ENCODE results near the gene GPR153. TPM values are rescaled to one million over a fixed set of nuclear protein-coding genes. Genes with fewer than 3 reads are reported as not detected.

Gene GPR153
- total RNA-seq, 2 experiments from 2014 or later: 0.34 to 0.41 TPM

GRCh38 chr1:6251233-6251632, 9.7 kb downstream of the GPR153 start:
- H3K27ac Mint-ChIP-seq: no peak overlapping the region
- CTCF ChIA-PET: interaction anchor here (0.9 kb wide), 1 partner anchor 154 kb away, joined by 3 read pairs; no protein-coding TSS in a partner anchor
- ATAC-seq: no peak

DNA sequence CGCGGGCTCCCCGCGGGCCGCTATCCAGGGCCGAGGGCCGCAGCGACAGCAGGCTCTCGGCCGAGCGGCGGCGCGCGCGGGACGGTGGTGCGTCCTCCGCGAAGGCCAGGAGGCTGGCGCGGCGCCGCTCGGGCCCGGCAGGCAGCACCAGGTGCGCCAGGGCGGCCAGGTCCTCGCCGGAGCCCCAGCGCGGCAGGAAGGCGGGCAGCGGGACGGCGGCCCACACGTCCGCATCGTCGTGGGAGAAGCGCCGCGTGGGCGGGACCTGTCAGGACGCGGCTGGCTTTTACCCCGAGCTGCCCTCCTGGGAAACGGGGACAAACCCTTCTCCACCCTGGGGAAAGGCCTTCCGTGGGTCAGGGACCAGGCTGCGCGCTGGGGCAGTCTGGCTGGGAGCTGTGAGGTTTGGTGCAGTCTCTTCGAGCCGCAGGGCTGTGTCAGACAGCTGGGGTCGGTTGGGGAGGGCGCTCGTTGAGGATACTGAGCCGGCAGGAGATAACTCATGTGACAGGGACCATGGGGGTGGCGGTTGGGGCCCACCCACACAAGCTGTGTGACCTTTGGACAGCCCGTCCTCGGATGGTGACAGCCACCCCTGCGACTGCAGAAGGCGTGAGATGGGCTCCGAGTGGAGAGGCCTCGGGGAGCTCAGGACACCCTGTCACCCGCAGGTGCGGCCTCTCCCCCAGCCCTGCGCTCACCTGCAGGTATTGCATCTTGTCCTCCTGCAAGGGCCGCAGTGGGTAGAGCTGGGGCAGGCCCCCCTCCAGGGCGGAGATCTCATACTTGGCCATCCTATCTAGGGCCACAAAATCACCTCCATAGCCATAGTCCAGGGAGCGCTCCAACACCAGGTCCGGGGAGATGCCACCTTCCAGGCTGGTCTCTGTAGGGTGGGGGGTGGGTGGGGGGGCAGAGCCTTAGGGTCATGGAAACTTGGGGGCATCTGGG, 10.9 kb downstream of the GPR153 start:
- CTCF ChIA-PET: interaction anchor here (1.0 to 1.1 kb wide), 2 partner anchors 13 to 96 kb away, joined by 3 read pairs; no protein-coding TSS in a partner anchor
- peaks cover 39% of the 10 kb centered on the region for H3K27me3 Mint-ChIP-seq

More at GRCh38 chr1:6251233-6251632, 9.7 kb downstream of the GPR153 start:
- peaks cover 37% of the 10 kb centered on the region for H3K27me3 Mint-ChIP-seq
- TF ChIP-seq, protein P1, sequence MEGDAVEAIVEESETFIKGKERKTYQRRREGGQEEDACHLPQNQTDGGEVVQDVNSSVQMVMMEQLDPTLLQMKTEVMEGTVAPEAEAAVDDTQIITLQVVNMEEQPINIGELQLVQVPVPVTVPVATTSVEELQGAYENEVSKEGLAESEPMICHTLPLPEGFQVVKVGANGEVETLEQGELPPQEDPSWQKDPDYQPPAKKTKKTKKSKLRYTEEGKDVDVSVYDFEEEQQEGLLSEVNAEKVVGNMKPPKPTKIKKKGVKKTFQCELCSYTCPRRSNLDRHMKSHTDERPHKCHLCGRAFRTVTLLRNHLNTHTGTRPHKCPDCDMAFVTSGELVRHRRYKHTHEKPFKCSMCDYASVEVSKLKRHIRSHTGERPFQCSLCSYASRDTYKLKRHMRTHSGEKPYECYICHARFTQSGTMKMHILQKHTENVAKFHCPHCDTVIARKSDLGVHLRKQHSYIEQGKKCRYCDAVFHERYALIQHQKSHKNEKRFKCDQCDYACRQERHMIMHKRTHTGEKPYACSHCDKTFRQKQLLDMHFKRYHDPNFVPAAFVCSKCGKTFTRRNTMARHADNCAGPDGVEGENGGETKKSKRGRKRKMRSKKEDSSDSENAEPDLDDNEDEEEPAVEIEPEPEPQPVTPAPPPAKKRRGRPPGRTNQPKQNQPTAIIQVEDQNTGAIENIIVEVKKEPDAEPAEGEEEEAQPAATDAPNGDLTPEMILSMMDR (IDR thresholded peaks at IDR 0.05): no peak
- peaks cover 7% of the 10 kb centered on the region for H3K4me1 Mint-ChIP-seq (ENCODE audit: low read depth)
- POLR2A ChIA-PET: no interaction called here
- H3K36me3 Mint-ChIP-seq (ENCODE audit: low read depth): no peaks in the 10 kb centered on the region
- no peaks in the 10 kb centered on the region for H3K9me3 Mint-ChIP-seq
- DNase-seq: no peak
- intact Hi-C loops (cut with micrococcal nuclease): no loop called here
- no peak overlapping the region for H3K4me3 Mint-ChIP-seq

GRCh38 chr1:6248932-6249738, 11.8 kb downstream of the GPR153 start:
- Mint-ChIP-seq H3K4me1 (ENCODE audit: low read depth) (peaks cover 9% of the 10 kb centered on the region), H3K27ac (no peak overlapping the region), H3K4me3 (no peak overlapping the region), H3K36me3 (ENCODE audit: low read depth) (no peaks in the 10 kb centered on the region), H3K9me3 (no peaks in the 10 kb centered on the region), H3K27me3 (peaks cover 44% of the 10 kb centered on the region)
- intact Hi-C loops (cut with micrococcal nuclease): loop anchor here (2.0 to 5.0 kb wide), 3 partner anchors 42 to 156 kb away; partner anchors contain the start of gene RNF207
- CTCF ChIA-PET: interaction anchor here (0.8 to 4.5 kb wide), 9 partner anchors 9 to 190 kb away, joined by 3 to 83 read pairs (median 4); partner anchors contain the start of gene ICMT
- DNase-seq (no peak), ATAC-seq (no peak)
- TF ChIP-seq, protein P1 (IDR thresholded peaks at IDR 0.05): no peak
- POLR2A ChIA-PET: interaction anchor here (0.9 to 1.4 kb wide), 3 partner anchors 9 to 16 kb away, joined by 3 to 5 read pairs (median 3); no protein-coding TSS in a partner anchor

More for the DNA sequence above, 10.9 kb downstream of the GPR153 start:
- no peaks in the 10 kb centered on the region for H3K9me3 Mint-ChIP-seq
- POLR2A ChIA-PET: interaction anchor here (0.9 to 1.4 kb wide), 2 partner anchors 9 to 10 kb away, joined by 3 to 5 read pairs; no protein-coding TSS in a partner anchor
- TF ChIP-seq, protein P1 (IDR thresholded peaks at IDR 0.05): no peak
- H3K27ac Mint-ChIP-seq: no peak overlapping the region
- DNase-seq (no peak), ATAC-seq (no peak)
- peaks cover 9% of the 10 kb centered on the region for H3K4me1 Mint-ChIP-seq (ENCODE audit: low read depth)
- no peak overlapping the region for H3K4me3 Mint-ChIP-seq
- intact Hi-C loops (cut with micrococcal nuclease): loop anchor here (2.0 to 5.0 kb wide), 3 partner anchors 43 to 155 kb away; partner anchors contain the start of gene RNF207
- no peaks in the 10 kb centered on the region for H3K36me3 Mint-ChIP-seq (ENCODE audit: low read depth)

DNA sequence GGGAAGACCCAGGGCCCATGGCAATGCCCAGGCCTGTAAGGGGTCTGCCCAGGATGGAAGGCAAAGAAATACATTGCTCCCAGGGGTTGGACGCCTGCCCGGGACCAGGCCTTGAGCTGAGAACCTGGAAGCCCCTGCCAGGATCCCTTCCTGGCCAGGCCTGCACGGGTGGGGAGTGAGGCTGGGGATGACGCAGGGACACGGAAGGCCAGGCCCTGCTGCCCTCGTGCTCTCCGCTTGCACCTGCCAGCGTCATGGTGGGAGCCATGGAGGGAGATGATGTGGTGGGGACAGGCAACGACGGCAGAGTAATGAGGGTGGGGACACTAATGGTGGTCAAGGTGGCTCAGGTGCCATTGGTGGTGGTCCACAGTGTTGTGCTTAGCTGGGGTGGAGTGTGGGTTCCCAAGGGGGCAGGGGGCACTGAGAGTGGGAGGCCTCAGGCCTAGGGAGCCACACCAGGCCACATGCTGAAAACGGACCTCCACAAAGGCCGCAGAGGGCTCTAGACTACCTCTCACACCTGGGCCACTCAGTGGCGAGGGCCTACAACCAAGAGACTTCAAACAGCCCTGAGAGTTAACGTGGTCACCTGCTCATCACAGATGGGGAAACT, 12.6 kb downstream of the GPR153 start:
- CTCF ChIA-PET: interaction anchor here (0.8 to 4.5 kb wide), 21 partner anchors 9 to 190 kb away, joined by 3 to 83 read pairs (median 7); partner anchors contain the start of genes GPR153 and ICMT
- H3K27me3 Mint-ChIP-seq: peaks cover 52% of the 10 kb centered on the region
- H3K36me3 Mint-ChIP-seq (ENCODE audit: low read depth): no peaks in the 10 kb centered on the region
- peaks cover 9% of the 10 kb centered on the region for H3K4me1 Mint-ChIP-seq (ENCODE audit: low read depth)
- TF ChIP-seq, protein P1 (IDR thresholded peaks at IDR 0.05): no peak
- no peak overlapping the region for H3K4me3 Mint-ChIP-seq
- intact Hi-C loops (cut with micrococcal nuclease): loop anchor here (2.0 to 5.0 kb wide), 3 partner anchors 41 to 157 kb away; partner anchors contain the start of gene RNF207
- POLR2A ChIA-PET: interaction anchor here (0.9 to 1.4 kb wide), 2 partner anchors 11 to 15 kb away, joined by 3 to 5 read pairs; no protein-coding TSS in a partner anchor
- H3K9me3 Mint-ChIP-seq: no peaks in the 10 kb centered on the region
- no peak overlapping the region for H3K27ac Mint-ChIP-seq
- ATAC-seq: no peak
- DNase-seq: no peak

Measured in activated CD8-positive, alpha-beta T cell treated with anti-CD3 and anti-CD28 coated beads for 36 hours (primary cell).